CD4-positive, CD25-positive, alpha-beta regulatory T cell (primary cell): ENCODE results near the gene CD8A. TPM values are rescaled to one million over a fixed set of nuclear protein-coding genes. Genes with fewer than 3 reads are reported as not detected.

Experiments used
- ATAC-seq, 2 donors: fragments of 150-1000 bp; cut with Tn5 transposase; one replicate each; pipeline ENCODE4 v1.10.0; 2021; ENCODE audit warnings: low read depth in 2 of 2, moderate number of reproducible peaks in 2 of 2, moderate library complexity in 1 of 2
- DNase-seq, 3 donors: peaks; one replicate each; pipeline versions ENCODE4 v3.0.0 to v3.0.0-alpha.2; 2012 to 2022; ENCODE audit warnings: mixed read lengths in 1 of 3
- H3K27ac ChIP-seq: one replicate; pipeline ENCODE4 v1.7.0; 2013; ENCODE audit warnings: mild to moderate bottlenecking, low read length; ENCODE audit not compliant: insufficient read depth, poor library complexity, severe bottlenecking
- H3K27me3 ChIP-seq: one replicate; pipeline ENCODE4 v1.7.0; 2013; ENCODE audit warnings: low read length; ENCODE audit not compliant: control insufficient read depth, insufficient read depth
- H3K36me3 ChIP-seq: one replicate; pipeline ENCODE4 v1.7.0; 2013; ENCODE audit warnings: mild to moderate bottlenecking, low read length, moderate library complexity; ENCODE audit not compliant: control insufficient read depth, insufficient read depth
- H3K4me1 ChIP-seq: 2 replicates; pipeline ENCODE4 v1.7.0; 2013; ENCODE audit warnings: mild to moderate bottlenecking, low read length; ENCODE audit not compliant: insufficient read depth, control insufficient read depth, poor library complexity, severe bottlenecking
- H3K4me3 ChIP-seq: one replicate; pipeline ENCODE4 v1.7.0; 2013; ENCODE audit warnings: low read depth, mild to moderate bottlenecking, low read length, moderate library complexity
- H3K9me3 ChIP-seq, 2 experiments: 1 replicate in 1 of 2; 2 replicates in 1 of 2; pipeline ENCODE4 v1.7.0; 2013; ENCODE audit warnings: low read length in 2 of 2, mild to moderate bottlenecking in 1 of 2, moderate library complexity in 1 of 2; ENCODE audit not compliant: control insufficient read depth in 2 of 2
- H3K27ac Mint-ChIP-seq, 3 donors: one replicate each; pipeline ENCODE4 v1.8.0; 2020 to 2022; ENCODE audit warnings: mild to moderate bottlenecking in 3 of 3, mixed read lengths in 3 of 3, moderate library complexity in 2 of 3
- H3K27me3 Mint-ChIP-seq: one replicate; pipeline ENCODE4 v1.8.0; 2022; ENCODE audit warnings: mild to moderate bottlenecking, mixed read lengths
- H3K36me3 Mint-ChIP-seq: one replicate; pipeline ENCODE4 v1.8.0; 2020; ENCODE audit warnings: mixed read lengths
- H3K4me1 Mint-ChIP-seq, 4 donors: one replicate each; pipeline ENCODE4 v1.8.0; 2020 to 2022; ENCODE audit warnings: mixed read lengths in 4 of 4, mild to moderate bottlenecking in 1 of 4
- H3K4me3 Mint-ChIP-seq, 4 donors: one replicate each; pipeline ENCODE4 v1.8.0; 2020 to 2022; ENCODE audit warnings: mild to moderate bottlenecking in 4 of 4, mixed read lengths in 4 of 4, moderate library complexity in 3 of 4
- H3K9me3 Mint-ChIP-seq, 7 donors: one replicate each; pipeline ENCODE4 v1.8.0; 2020 to 2022; ENCODE audit warnings: mixed read lengths in 7 of 7, mild to moderate bottlenecking in 3 of 7, moderate library complexity in 2 of 7
- polyA plus RNA-seq, 4 donors: library from polyadenylated mRNA; unstranded; fragments of 300-500 nt; fragmentation: Illumina TruSeq; gene quantifications; one replicate each; pipeline ENCODE4 v1.2.3, GENCODE V29; 2021
- total RNA-seq: library from RNA; stranded (reverse); gene quantifications from one replicate; pipeline ENCODE4 v1.2.3, GENCODE V29; 2022

The CD8A gene
- total and polyA plus RNA-seq, 5 donors from 2014 or later = 0.24 to 1.8 (median 0.57) TPM; not detected in 1

DNA sequence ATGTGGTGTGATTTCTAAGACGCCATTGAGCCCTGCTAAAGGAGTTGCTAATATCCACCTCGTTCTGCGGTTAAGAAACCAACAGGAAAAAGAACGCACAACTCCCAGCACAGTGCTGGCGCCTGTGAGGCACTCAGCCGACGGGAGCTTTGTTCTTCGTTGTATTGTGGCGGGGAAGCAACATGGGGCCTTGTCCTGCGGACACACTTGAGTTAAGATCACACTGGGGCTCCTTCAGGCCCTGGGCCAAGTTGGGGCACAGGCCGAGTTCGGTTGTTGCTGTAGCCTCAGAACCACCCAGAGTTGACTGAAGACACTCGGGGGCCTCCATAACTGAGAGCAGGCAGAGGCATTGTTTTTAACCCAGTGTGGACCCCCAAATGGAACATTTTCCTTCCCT is 30.6 kb upstream of the CD8A start:
- Histone ChIP-seq H3K9me3 (peaks cover 0 to 2% of the 10 kb centered on the region in 2 experiments), H3K4me3 (no peak overlapping the region), H3K4me1 (no peaks in the 10 kb centered on the region), H3K36me3 (no peaks in the 10 kb centered on the region), H3K27me3 (peaks cover 10% of the 10 kb centered on the region), H3K27ac (no peak overlapping the region)
- DNase-seq = no peak
- Mint-ChIP-seq H3K27me3 (peaks cover 32% of the 10 kb centered on the region), H3K9me3 (peaks cover 0 to 6% (median 0%) of the 10 kb centered on the region in 7 donors), H3K4me1 (peaks cover 0 to 14% (median 6%) of the 10 kb centered on the region in 4 donors), H3K36me3 (no peaks in the 10 kb centered on the region), H3K27ac (no peak overlapping the region), H3K4me3 (no peak overlapping the region)
- no peak for ATAC-seq

DNA sequence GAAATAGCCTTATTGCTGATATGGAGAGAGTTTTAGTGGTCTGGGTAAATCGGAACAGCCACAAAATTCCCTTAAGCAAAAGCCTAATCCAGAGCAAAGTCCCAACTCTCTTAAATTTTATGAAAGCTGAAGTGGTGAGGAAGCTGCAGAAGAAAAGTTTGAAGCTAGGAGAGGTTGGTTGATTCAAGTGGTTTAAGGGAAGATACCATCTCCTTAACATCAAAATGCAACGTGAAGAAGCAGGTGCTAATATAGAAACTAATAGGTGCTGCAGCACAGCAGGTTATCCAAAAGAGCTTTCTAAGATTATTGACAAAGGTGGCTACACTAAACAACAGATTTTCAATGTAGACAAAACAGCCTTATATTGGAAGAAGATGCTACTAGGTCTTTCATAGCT is 28.2 kb upstream of the CD8A start:
- Histone ChIP-seq H3K36me3 (no peaks in the 10 kb centered on the region), H3K4me3 (no peak overlapping the region), H3K4me1 (no peaks in the 10 kb centered on the region), H3K9me3 (peaks cover 0 to 2% of the 10 kb centered on the region in 2 experiments), H3K27ac (no peak overlapping the region), H3K27me3 (peaks cover 11% of the 10 kb centered on the region)
- Mint-ChIP-seq H3K27ac (no peak overlapping the region), H3K9me3 (peaks cover 0 to 8% (median 0%) of the 10 kb centered on the region in 7 donors), H3K36me3 (no peaks in the 10 kb centered on the region), H3K27me3 (peaks cover 24% of the 10 kb centered on the region), H3K4me1 (peaks cover 0 to 4% (median 0%) of the 10 kb centered on the region in 4 donors), H3K4me3 (no peak overlapping the region)
- DNase-seq (no peak), ATAC-seq (no peak)

DNA sequence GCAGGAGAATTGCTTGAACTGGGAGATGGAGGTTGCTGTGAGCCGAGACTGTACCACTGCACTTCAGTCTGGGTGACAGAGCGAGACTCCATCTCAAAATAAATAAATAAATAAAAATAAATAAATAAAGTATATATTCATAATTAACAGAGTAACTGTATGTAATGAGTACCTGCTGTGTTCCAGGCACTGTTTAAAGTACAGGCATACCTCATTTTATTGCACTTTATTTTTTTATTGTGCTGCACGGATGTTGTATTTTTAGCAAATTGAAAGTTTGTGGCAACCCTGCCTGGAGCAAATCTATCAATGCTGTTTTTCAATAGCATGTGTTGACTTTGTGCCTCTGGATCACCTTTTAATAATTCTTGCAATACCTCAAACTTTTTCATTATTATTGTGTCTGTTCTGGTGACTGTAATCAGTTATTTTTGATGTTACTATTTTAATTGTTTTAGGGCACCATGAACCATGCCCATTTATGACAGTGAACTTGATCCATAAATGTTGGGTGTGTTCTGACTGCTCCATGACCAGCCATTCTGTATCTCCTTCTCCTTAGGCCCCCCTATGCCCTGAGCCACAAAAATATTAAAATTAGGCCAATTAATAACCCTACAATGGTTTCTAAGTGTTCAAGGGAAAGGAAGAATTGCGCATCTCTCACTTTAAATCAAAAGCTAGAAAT is 27.5 kb upstream of the CD8A start:
- no peak overlapping the region for H3K27ac Mint-ChIP-seq
- H3K9me3 Mint-ChIP-seq = peaks cover 0 to 8% (median 0%) of the 10 kb centered on the region in 7 donors
- peaks cover 11% of the 10 kb centered on the region for H3K27me3 ChIP-seq
- DNase-seq (no peak), ATAC-seq (no peak)
- H3K4me1 ChIP-seq = no peaks in the 10 kb centered on the region
- H3K4me3 Mint-ChIP-seq = no peak overlapping the region
- no peaks in the 10 kb centered on the region for H3K36me3 Mint-ChIP-seq
- no peaks in the 10 kb centered on the region for H3K4me1 Mint-ChIP-seq
- H3K36me3 ChIP-seq = no peaks in the 10 kb centered on the region
- H3K4me3 ChIP-seq = no peak overlapping the region
- H3K27me3 Mint-ChIP-seq = peaks cover 28% of the 10 kb centered on the region
- no peak overlapping the region for H3K27ac ChIP-seq
- H3K9me3 ChIP-seq = peaks cover 0 to 2% of the 10 kb centered on the region in 2 experiments

DNA sequence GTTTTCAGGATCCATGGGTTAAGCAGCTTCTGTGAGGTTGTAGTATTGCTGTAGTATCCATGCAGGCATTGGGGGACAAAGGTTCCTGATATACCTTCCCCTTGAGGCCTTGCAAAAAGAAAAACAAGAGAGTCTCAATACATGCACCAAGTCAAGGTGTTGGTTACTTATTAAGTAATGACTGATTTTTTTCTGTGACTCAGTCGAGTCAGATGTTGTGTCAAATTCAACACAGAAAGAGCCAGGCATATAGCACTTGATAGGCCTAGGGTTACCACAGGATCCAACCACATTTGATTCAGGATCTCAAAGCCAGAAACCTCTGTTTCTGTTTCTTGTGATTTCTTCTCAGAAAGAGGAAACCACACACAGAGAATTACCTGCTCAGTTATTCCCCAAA is 24.9 kb upstream of the CD8A start:
- Mint-ChIP-seq H3K4me3 (no peak overlapping the region), H3K27ac (no peak overlapping the region), H3K9me3 (peaks cover 0 to 4% (median 0%) of the 10 kb centered on the region in 7 donors), H3K36me3 (no peaks in the 10 kb centered on the region), H3K4me1 (peaks cover 0 to under 1% (median 0%) of the 10 kb centered on the region in 4 donors), H3K27me3 (peaks cover 43% of the 10 kb centered on the region)
- Histone ChIP-seq H3K4me3 (no peak overlapping the region), H3K27ac (no peak overlapping the region), H3K36me3 (no peaks in the 10 kb centered on the region), H3K27me3 (peaks cover 19% of the 10 kb centered on the region), H3K9me3 (no peaks in the 10 kb centered on the region), H3K4me1 (no peaks in the 10 kb centered on the region)
- ATAC-seq = no peak
- no peak for DNase-seq

DNA sequence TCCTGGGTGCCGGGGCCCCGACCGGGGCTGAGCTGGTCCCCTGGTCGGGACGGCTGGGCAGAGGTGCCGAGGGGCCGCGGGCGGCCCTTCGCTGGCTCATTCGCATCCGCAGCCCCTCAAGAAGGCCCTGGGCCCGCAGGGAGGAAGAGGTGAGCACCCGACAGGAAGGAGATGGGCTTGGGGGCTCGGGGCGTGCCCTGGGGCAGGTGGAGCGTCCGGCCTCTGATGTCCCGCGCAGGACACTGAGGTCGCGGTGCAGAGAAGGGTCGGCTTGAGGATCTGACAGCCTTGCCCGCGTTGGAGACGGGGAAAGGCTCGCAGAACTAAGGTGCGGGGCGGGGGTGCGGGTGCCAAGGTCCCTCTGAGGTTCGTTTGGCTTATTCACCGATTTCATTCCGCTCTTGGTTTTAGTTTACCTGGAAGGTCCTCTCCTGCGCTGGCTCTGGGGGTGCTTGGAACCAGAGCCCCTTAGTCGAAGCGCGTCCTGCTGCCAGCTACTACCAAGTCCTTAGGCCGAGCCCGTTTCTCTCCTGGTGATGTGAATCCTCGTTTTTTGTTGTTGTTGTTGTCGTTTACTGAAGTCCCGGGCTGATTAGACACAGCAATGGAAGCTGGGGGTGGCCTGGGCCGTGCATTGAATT is 18.9 kb upstream of the CD8A start:
- Histone ChIP-seq H3K27me3 (peaks cover 16% of the 10 kb centered on the region), H3K36me3 (no peaks in the 10 kb centered on the region), H3K4me3 (no peak overlapping the region), H3K9me3 (no peaks in the 10 kb centered on the region), H3K4me1 (peaks cover 27% of the 10 kb centered on the region), H3K27ac (no peak overlapping the region)
- Mint-ChIP-seq H3K4me1 (peaks cover 5 to 28% (median 19%) of the 10 kb centered on the region in 4 donors), H3K27ac (no peak overlapping the region), H3K4me3 (peak overlapping the region in 3 of 4 donors; percentile 18 to 76 (median 75)), H3K36me3 (no peaks in the 10 kb centered on the region), H3K9me3 (no peaks in the 10 kb centered on the region), H3K27me3 (peaks cover 82% of the 10 kb centered on the region)
- no peak for ATAC-seq
- DNase-seq = peak in 1 of 3 donors; percentile 46

DNA sequence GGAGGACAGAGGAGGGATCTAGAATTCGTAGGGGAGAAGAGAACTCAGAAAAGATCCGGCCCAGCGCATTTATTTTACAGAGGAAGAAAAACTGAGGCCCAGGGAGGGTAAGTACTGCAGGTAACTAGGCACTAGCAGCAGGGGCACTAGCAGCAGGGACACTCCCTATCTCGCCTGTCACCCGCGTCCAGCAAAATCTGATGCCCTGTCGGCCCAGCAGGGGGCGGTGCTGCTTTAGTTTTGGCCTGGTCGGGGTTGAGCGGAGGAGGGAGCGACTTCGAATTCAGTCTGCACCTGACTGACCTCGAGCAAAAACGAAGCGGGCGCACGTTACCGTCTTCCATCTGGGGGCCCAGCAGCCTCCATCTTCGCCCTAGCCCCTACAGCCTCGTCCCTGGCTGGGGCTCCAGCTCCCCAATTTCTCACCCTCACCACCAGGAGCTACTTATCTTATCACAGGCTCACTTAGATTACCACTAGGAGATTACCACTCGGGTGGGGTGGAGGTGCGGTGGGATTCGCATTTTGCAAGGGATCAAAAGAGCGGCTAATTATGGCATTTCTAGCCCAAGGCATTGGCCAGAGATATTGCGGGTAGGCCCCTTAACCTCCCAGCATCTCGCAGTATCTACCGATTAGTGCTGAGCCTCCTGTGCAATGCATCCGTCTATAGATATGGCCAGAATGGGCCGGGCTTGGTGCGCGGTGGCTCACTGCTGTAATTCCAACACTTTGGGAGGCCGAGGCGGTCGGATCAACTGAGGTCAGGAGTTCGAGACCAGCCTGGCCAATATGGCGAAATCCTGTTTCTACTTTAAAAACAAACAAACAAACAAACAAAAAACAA is 17.8 kb upstream of the CD8A start:
- peaks cover 27% of the 10 kb centered on the region for H3K4me1 ChIP-seq
- H3K27ac Mint-ChIP-seq = no peak overlapping the region
- H3K4me3 Mint-ChIP-seq = peak overlapping the region; percentile 69 to 88 (median 84)
- ATAC-seq (peak; percentile 90 to 92), DNase-seq (peak; percentile 74 to 92 (median 87))
- H3K27ac ChIP-seq = no peak overlapping the region
- peaks cover 86% of the 10 kb centered on the region for H3K27me3 Mint-ChIP-seq
- peak overlapping the region; percentile 32 for H3K4me3 ChIP-seq
- peaks cover 5 to 28% (median 19%) of the 10 kb centered on the region in 4 donors for H3K4me1 Mint-ChIP-seq
- H3K36me3 ChIP-seq = no peaks in the 10 kb centered on the region
- H3K27me3 ChIP-seq = peaks cover 16% of the 10 kb centered on the region
- H3K9me3 Mint-ChIP-seq = peaks cover 0 to 2% (median 0%) of the 10 kb centered on the region in 7 donors
- no peaks in the 10 kb centered on the region for H3K36me3 Mint-ChIP-seq
- H3K9me3 ChIP-seq = no peaks in the 10 kb centered on the region

DNA sequence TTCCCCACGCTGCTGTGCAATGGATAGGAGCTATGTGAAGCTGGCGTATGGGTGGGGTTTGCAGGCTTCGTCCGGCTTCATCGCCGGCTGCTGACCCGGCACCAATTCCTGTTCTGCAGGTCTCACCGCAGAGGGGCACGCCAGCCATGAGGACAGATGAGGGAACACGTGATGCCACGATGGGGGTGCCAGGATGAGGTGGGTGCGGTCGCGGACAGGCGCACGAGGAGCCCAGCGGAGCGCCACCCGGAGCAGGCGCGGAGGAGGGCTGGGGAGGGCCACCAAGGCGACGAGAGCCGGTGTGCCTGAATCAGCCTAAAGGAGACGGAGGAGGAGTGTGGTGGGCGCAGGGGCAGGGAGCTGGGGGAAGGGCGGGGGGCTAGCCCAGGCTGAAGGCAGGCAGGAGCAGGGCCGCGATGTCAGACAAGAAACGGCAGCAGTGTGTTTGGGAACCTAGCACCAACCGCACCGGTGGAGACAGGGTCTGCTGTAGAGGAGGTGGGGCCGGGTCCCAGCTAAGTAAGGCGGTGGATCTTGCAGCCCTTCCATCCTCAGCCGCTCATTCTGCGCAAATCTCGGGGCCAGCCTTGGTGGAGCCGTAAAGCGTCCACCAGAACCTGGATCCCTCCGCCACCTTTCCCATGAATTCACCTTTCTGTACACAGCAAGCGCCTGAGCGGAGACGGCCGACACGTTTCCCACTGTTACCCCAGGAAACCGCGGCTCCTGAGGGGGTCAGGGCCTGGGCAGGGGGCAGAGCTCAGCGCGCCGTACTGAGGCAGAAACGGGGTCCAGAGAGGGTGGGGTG is 17.0 kb upstream of the CD8A start:
- DNase-seq = peak in 2 of 3 donors; percentile 6 to 43

More for the DNA sequence above, 17.0 kb upstream of the CD8A start:
- no peak overlapping the region for H3K27ac ChIP-seq
- Mint-ChIP-seq H3K27ac (no peak overlapping the region), H3K36me3 (no peaks in the 10 kb centered on the region), H3K9me3 (peaks cover 0 to 2% (median 0%) of the 10 kb centered on the region in 7 donors), H3K27me3 (peaks cover 84% of the 10 kb centered on the region), H3K4me3 (peak overlapping the region; percentile 69 to 88 (median 85)), H3K4me1 (peaks cover 5 to 28% (median 19%) of the 10 kb centered on the region in 4 donors)
- H3K4me3 ChIP-seq = no peak overlapping the region
- ATAC-seq = peak; percentile 19 to 32
- H3K4me1 ChIP-seq = peaks cover 27% of the 10 kb centered on the region
- peaks cover 16% of the 10 kb centered on the region for H3K27me3 ChIP-seq
- no peaks in the 10 kb centered on the region for H3K36me3 ChIP-seq
- H3K9me3 ChIP-seq = no peaks in the 10 kb centered on the region
